Liver (tissue), 9 donors: Measurements from ENCODE around the gene NR2C1. TPM values are rescaled to one million over a fixed set of nuclear protein-coding genes. Genes with fewer than 3 reads are reported as not detected.
A peak's percentile ranks its signal among the peaks of the same experiment; 100 is the strongest.

Experiments used
- DNase-seq: peaks from one replicate; pipeline ENCODE4 v3.0.0-alpha.2; 2017; ENCODE audit warnings: low spot score
- H3K27ac ChIP-seq, 2 donors: one replicate each; pipeline ENCODE4 v1.7.0; 2013; ENCODE audit warnings: inconsistent platforms in 2 of 2, low read length in 2 of 2, control low read depth in 1 of 2, low read depth in 1 of 2, mild to moderate bottlenecking in 1 of 2
- H3K27me3 ChIP-seq, 4 donors: one replicate each; pipeline versions ENCODE4 v1.6.1 to v1.7.0; 2013; ENCODE audit warnings: low read length in 3 of 4, inconsistent platforms in 1 of 4, mild to moderate bottlenecking in 1 of 4, moderate library complexity in 1 of 4; ENCODE audit not compliant: control insufficient read depth in 4 of 4, insufficient read depth in 4 of 4
- H3K36me3 ChIP-seq, 4 donors: one replicate each; pipeline versions ENCODE4 v1.6.1 to v1.7.0; 2013; ENCODE audit warnings: low read length in 3 of 4, mild to moderate bottlenecking in 3 of 4, low read depth in 1 of 4, moderate library complexity in 1 of 4; ENCODE audit not compliant: control insufficient read depth in 4 of 4, insufficient read depth in 3 of 4
- H3K4me1 ChIP-seq, 4 donors: one replicate each; pipeline versions ENCODE4 v1.6.1 to v1.7.0; 2013; ENCODE audit warnings: low read length in 3 of 4, mild to moderate bottlenecking in 3 of 4, moderate library complexity in 1 of 4; ENCODE audit not compliant: control insufficient read depth in 4 of 4, insufficient read depth in 4 of 4
- H3K4me3 ChIP-seq, 3 donors: one replicate each; pipeline versions ENCODE4 v1.6.1 to v1.7.0; 2013; ENCODE audit warnings: low read length in 3 of 3, control low read depth in 1 of 3, low read depth in 1 of 3, mild to moderate bottlenecking in 1 of 3
- H3K9ac ChIP-seq, 2 donors: one replicate each; pipeline ENCODE4 v1.7.0; 2013; ENCODE audit warnings: low read length in 2 of 2, mild to moderate bottlenecking in 2 of 2, moderate library complexity in 2 of 2, control low read depth in 1 of 2, low read depth in 1 of 2
- H3K9me3 ChIP-seq, 4 donors: one replicate each; pipeline versions ENCODE4 v1.6.1 to v1.7.0; 2013; ENCODE audit warnings: low read length in 3 of 4; ENCODE audit not compliant: control insufficient read depth in 4 of 4
- ATF3 ChIP-seq: IDR thresholded peaks from 2 replicates; pipeline ENCODE4 v1.6.1; 2016; ENCODE audit warnings: antibody characterized with exemption
- CTCF ChIP-seq: fragments of 150-350 bp; IDR thresholded peaks from 2 replicates; pipeline ENCODE4 v1.5.1; 2017; ENCODE audit warnings: improper control_type of control experiment, low read depth, low read length; ENCODE audit not compliant: missing input control
- EGR1 ChIP-seq, 2 donors: IDR thresholded peaks; 2 replicates each; pipeline ENCODE4 v1.6.1; 2016 to 2018; ENCODE audit warnings: antibody characterized with exemption in 2 of 2, low read depth in 2 of 2
- FOXA2 ChIP-seq: IDR thresholded peaks from 2 replicates; pipeline ENCODE4 v1.6.1; 2016; ENCODE audit warnings: antibody characterized with exemption
- GABPA ChIP-seq, 2 donors: IDR thresholded peaks in 1 of 2; conservative IDR thresholded peaks in 1 of 2; 2 replicates each; pipeline ENCODE4 v1.6.1; 2016; ENCODE audit warnings: antibody characterized with exemption in 2 of 2, mild to moderate bottlenecking in 1 of 2, moderate library complexity in 1 of 2
- HNF4A ChIP-seq, 2 donors: conservative IDR thresholded peaks; 2 replicates each; pipeline ENCODE4 v1.6.1; 2016; ENCODE audit warnings: antibody characterized with exemption in 2 of 2, mild to moderate bottlenecking in 2 of 2
- RAD21 ChIP-seq, 2 donors: IDR thresholded peaks; 2 replicates each; pipeline ENCODE4 v1.6.1; 2016; ENCODE audit warnings: antibody characterized with exemption in 2 of 2, mild to moderate bottlenecking in 2 of 2
- REST ChIP-seq: IDR thresholded peaks from 2 replicates; pipeline ENCODE4 v1.6.1; 2016; ENCODE audit warnings: antibody characterized with exemption, mild to moderate bottlenecking
- SP1 ChIP-seq: IDR thresholded peaks from 2 replicates; pipeline ENCODE4 v1.6.1; 2018; ENCODE audit warnings: antibody characterized with exemption, mild to moderate bottlenecking
- ZBTB33 ChIP-seq: IDR thresholded peaks from 2 replicates; pipeline ENCODE4 v1.6.1; 2016; ENCODE audit warnings: antibody characterized with exemption
- WGBS: extraction: QIAGEN DNeasy Blood & Tissue Kit; methylation state at CpG from one replicate; pipeline ENCODE4 v1.1.7; 2013; 5-methylcytosine and 5-hydroxymethylcytosine counted together
- polyA plus RNA-seq, 2 donors: library from polyadenylated mRNA; stranded (reverse) in 1 of 2; unstranded in 1 of 2; fragments of 200-250 nt in 1 of 2; fragments of >200 nt in 1 of 2; fragmentation: Nextera tagmentation in 1 of 2; extraction: Ambion mirVana in 1 of 2; gene quantifications; one replicate each; pipeline versions ENCODE4 v1.2.1 to v1.2.3, GENCODE V29; 2013 to 2015
- total RNA-seq, 2 donors: library from RNA; depleted of rRNA; stranded (reverse); fragments of >200 nt; gene quantifications; one replicate each; pipeline ENCODE4 v1.2.3, GENCODE V29; 2014
- donor health status: healthy.
- donor health status: healthy.
- donor health status: healthy.
- donor health status: healthy.
- donor health status: healthy.

The NR2C1 gene
- total and polyA plus RNA-seq, 4 donors: 8.3 to 32.0 (median 21.0) TPM

- Histone ChIP-seq H3K9me3 (no peaks in the 10 kb centered on the region), H3K9ac (no peak overlapping the region), H3K4me1 (peaks cover 3 to 12% (median 6%) of the 10 kb centered on the region in 4 donors), H3K27me3 (no peaks in the 10 kb centered on the region), H3K27ac (peak overlapping the region in 1 of 2 donors; percentile 95), H3K36me3 (peaks cover 0 to 3% (median 0%) of the 10 kb centered on the region in 4 donors), H3K4me3 (peak overlapping the region in 1 of 3 donors; percentile 99)
- WGBS: 62% methylated on average over 23 of the region's 23 CpGs
- no peak for DNase-seq
- TF ChIP-seq RAD21 (IDR thresholded peaks at IDR 0.05) (peak in 1 of 2 donors; percentile 71), SP1 (peak; percentile 45), CTCF (peak; percentile 75), REST (no peak), HNF4A (conservative IDR thresholded peaks at IDR 0.05) (peak in 1 of 2 donors; percentile 33)
These were observed 491 bp upstream of the NR2C1 start for GRCh38 chr12:95073698-95074520.

GRCh38 chr12:95070378-95070777 is 3.0 kb downstream of the NR2C1 start:
- H3K9ac ChIP-seq: no peak overlapping the region
- 94% methylated on average over 1 of the region's 1 CpG for WGBS
- H3K9me3 ChIP-seq: no peaks in the 10 kb centered on the region
- DNase-seq: no peak
- no peak overlapping the region for H3K27ac ChIP-seq
- peaks cover 3 to 12% (median 6%) of the 10 kb centered on the region in 4 donors for H3K4me1 ChIP-seq
- TF ChIP-seq FOXA2: no peak
- no peak for TF ChIP-seq EGR1 (IDR thresholded peaks at IDR 0.05; ENCODE audit: low read depth in 2 of 2)
- TF ChIP-seq GABPA (IDR thresholded peaks at IDR 0.05 in 1 of 2, conservative IDR thresholded peaks at IDR 0.05 in 1 of 2): no peak
- TF ChIP-seq SP1: no peak
- TF ChIP-seq ZBTB33: no peak
- TF ChIP-seq ATF3: no peak
- H3K4me3 ChIP-seq: no peak overlapping the region
- H3K36me3 ChIP-seq: peaks cover 0 to 15% (median 10%) of the 10 kb centered on the region in 4 donors
- no peaks in the 10 kb centered on the region for H3K27me3 ChIP-seq
